GM20431 (cell line): ENCODE results near the gene PCYT2.

ENCODE experiments used
- in situ Hi-C: fragments of 300-500 bp; cut with MseI, MboI; formaldehyde crosslinking; loops from one replicate; pipeline ENCODE4 v1.15.0; 2020; ENCODE audit warnings: low sequenced_read_pairs; ENCODE audit not compliant: unreplicated experiment

The PCYT2 gene

GRCh38 chr17:81916234-81917001 is 5.2 kb upstream of the PCYT2 start:
- in situ Hi-C loops: no loop called here

- in situ Hi-C loops: no loop called here
These were observed 4.1 kb upstream of the PCYT2 start for GRCh38 chr17:81915331-81915730.

GRCh38 chr17:81914103-81914850 is 3.1 kb upstream of the PCYT2 start:
- in situ Hi-C loops: no loop called here

DNA sequence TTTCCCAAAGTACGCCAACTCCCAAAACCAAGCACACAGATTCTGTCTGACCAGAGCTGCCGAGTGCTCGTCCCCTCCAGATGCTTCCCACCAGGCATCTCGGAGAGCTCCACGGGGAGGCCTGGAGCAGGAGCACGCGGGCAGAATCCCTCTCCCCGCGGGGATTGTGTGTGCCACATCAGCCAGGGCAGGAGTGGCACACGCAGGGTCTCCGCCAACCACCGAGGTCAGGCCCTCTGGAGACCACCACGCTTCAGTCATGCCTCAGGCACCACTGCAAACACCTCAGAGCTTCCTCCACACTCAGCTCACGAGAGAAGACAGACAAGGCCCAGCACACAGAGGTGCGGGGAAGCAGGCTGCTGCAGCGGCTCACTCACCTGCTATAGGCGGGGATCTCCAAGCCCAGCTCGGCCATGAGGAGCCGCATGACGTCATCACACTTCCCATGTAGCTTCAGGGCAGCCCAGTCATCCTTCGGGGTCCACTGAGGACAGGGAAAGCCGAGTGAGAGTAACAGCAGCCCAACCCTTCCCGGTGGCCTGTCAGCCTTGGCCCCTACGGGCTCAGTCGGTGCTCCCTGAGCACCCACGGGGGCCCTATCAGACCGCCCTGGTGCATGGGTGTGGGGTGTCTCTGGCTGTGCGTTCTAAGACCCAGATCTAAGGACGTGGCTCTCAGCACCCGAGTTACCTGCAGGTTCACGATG is 2.3 kb upstream of the PCYT2 start:
- in situ Hi-C loops: no loop called here

DNA sequence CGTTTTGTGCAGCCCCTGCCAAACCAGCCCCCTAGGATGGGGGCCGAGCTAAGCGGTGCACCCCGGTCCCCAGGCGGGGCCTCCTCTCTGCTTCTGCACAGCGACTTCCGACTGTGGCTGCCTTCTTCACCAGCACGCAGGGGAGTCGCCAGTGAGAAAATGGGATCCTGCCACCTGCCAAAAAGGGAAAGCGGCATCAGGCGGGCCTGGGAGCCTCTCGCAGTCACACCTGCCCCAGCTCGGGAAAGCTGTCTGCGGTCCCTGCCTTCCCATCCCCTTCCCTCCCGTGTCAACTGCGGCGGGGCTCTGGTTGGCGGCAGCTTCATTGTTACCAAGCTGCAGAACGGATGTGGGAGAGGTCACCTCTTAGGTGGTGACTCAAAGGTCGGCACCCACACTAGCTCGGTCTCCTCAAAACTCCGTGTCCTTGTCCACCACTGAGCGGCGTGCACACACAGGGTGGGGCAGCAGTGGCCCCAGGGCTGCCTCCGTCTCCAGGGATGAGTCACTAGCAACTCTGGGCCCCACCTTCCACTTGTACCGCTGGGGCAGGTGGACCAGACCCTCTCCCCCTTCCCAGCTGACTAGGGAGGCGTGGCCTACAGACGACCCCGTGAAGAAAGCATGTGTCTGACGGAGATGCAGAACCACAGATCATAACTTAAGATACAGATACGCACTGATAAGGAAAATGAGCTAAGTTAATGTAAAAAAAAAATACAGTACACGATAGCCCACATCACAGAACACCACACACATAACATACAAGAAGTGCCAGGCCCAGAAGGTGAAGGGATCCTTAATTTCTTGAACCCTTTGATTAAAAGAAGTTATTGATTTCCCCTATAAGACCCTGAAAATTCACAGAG is 1.5 kb upstream of the PCYT2 start:
- in situ Hi-C loops: no loop called here

- in situ Hi-C loops: no loop called here
These were observed 770 bp upstream of the PCYT2 start for GRCh38 chr17:81911969-81912368.

DNA sequence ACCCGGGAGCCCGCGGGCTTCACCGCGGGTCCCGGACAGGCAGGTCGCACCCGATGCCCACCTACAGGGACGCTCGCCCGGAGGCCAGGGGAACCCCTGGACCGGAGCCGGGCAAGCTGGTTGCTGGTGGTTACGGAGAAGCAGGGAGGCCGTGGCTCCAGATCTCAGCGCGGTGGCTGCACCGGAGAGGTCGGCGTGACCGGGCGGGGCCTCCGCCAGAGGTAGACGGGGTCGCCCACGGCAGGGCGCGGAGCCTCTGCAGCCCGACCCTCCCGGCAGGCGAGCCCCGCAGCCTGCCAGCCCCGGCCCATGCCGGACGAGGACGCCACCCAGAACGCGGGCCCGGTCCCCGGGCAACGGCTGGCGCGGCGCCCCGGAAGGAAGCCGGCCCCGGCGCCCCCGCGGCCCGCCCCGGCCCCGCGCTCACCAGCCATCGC is 341 bp downstream of the PCYT2 start:
- in situ Hi-C loops: no loop called here

GRCh38 chr17:81909966-81910839 is 996 bp downstream of the PCYT2 start:
- in situ Hi-C loops: no loop called here

- in situ Hi-C loops: no loop called here
These were observed 2.0 kb downstream of the PCYT2 start for GRCh38 chr17:81909231-81909630.

DNA sequence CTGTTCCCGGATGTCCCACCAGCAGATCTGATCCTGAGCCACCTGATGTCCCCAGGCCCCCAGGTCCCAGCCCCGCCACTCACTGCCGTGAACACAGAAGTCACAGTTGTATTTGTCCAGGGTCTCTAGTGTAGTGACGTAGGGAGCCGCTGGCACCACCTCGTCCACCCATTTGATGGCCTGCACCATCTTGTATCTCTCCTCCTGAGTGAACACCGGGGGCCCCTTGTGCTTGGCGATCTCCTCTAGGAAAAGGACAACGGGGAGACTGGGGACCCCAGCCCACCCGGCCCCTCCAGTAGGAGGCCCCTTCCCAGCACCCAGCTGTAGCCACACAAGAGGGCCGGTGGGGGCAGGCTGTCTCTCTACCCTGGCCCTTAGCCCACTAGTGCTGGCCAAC is 2.4 kb downstream of the PCYT2 start:
- in situ Hi-C loops: no loop called here

GRCh38 chr17:81907219-81908145 is 3.7 kb downstream of the PCYT2 start:
- in situ Hi-C loops: no loop called here

GRCh38 chr17:81906476-81907218 is 4.6 kb downstream of the PCYT2 start:
- in situ Hi-C loops: no loop called here

- in situ Hi-C loops: no loop called here
These were observed 5.2 kb downstream of the PCYT2 start for GRCh38 chr17:81905993-81906392.

DNA sequence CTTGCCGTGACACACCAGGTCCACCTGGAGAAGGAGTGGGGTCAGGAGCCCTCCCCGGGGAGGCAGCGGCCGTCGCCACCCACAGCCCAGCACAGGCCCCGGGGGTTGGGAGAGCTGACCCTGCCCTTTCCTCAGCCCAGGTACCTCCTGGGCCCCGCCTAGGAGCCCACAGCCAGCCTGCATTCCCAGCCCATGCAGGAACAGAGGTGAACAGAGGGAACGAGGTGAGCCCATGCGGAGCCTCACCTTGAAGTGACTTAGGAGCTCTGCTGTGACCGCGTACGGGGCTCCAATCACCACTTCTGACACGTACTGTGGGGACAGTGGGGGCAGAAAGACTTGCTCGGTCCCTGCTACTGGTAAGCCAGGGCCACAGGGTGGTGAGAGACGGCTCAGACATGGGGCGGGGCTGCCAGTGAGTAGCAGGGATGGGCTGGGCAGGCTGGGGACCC is 5.7 kb downstream of the PCYT2 start:
- in situ Hi-C loops: no loop called here

DNA sequence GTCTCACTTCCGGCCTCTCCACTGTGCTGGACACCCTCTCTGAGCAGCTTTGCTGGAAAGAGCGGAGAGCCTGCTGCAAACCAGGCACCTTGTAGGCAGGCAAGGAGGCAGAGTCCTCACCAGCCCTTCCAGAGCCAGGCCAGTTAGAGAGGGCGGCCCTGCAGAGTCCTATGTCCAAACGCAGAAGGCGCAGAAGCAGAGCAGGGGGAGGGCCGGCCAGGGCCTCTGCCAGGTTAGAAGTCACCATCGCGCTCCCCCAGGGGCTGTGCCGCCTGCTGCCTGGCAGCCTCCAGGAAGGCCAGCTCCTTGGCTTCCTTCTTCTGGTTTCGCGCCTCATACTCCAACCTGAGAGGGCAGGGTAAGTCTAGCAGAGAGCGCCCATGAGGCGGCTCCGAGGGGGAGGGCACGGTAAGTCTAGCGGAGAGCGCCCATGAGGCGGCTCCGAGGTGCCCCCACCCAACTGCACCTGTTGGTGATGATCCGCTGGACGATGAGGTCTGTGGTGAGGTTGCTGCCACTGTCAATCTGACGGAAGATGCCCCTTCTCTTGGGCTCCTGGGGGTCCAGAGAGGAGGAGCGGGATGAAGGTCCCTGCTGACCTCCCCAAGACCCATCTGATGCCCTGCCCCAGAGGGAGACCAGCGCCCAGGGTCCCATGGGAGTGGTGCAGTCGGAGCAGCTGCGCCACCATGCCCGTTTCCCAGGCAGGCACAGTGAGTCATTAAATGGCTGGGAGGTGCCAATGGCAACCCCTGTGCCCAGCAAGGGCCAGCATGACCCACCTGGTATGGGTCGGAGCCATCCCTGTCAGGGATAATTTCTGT is 6.4 kb downstream of the PCYT2 start:
- in situ Hi-C loops: no loop called here

DNA sequence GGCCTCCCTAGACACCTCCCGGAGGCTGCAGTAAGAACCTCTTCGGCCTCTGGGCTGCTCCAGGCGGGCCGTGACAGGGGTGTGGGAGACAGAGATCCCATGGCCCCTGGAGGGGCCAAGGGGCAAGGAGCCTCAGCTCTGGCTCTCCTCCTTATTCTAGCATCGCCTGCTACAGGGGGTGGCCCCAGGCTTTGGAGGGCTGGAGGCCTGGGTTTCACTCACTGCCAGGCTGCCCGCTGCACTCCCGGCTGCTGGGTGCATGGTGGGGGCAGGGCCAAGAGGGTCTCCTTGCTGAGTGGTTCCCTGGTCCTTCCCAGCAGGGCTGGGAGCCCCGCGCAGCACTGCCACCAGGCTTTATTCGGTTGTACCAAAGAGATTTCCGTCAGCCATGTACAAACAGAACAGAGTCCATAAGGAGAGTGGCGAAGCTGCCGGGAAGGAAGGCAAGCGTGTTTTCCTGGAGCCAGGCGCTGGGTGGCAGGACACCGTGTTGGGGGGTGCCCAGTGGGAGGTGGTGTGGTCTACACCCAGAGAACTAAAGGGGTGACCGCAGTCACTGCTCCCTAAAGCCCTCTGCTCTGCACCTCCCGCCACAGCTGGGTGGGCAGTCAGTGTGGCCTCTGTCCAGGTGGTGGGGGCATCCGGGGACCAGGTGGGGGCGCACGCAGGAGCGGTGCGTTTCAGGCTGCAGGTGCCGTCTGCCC is 7.2 kb downstream of the PCYT2 start:
- in situ Hi-C loops: no loop called here
